H1 (cell line): ENCODE measurements around the gene SPTY2D1. TPM values are rescaled to one million over a fixed set of nuclear protein-coding genes. Genes with fewer than 3 reads are reported as not detected.

Source experiments
- CTCF ChIA-PET: fragments of 300-600 bp; sonication (Branson Sonifier 250); formaldehyde crosslinking; loops from one replicate; lab custom pipeline; 2021; ENCODE audit not compliant: partially characterized antibody; lab: Charles Lee
- POLR2A ChIA-PET: fragments of 300-600 bp; sonication (Branson Sonifier 250); formaldehyde crosslinking; loops from one replicate; lab custom pipeline; 2021; ENCODE audit warnings: inconsistent platforms; ENCODE audit not compliant: partially characterized antibody; lab: Charles Lee
- DNase-seq, 2 experiments: peaks; one replicate each; pipeline versions ENCODE4 v3.0.0 to v3.0.0-alpha.2; 2010 to 2022; ENCODE audit warnings: low spot score in 2 of 2, low read depth in 1 of 2, mixed read lengths in 1 of 2
- FAIRE-seq: peaks from 2 replicates; lab custom pipeline; 2011; peaks lifted over from hg19 to GRCh38; lab: Jason Lieb, UNC
- H2AFZ ChIP-seq: 2 replicates; pipeline ENCODE4 v1.8.1; 2012; ENCODE audit warnings: low read length, inconsistent platforms
- H2AK5ac ChIP-seq: 2 replicates; pipeline ENCODE4 v1.6.1; 2013; ENCODE audit warnings: low read depth, low read length
- H2BK120ac ChIP-seq: replicated peaks from 2 replicates; pipeline ENCODE3; 2013; ENCODE audit warnings: low read depth, low read length, inconsistent platforms
- H2BK12ac ChIP-seq: 2 replicates; pipeline ENCODE4 v1.6.1; 2013; ENCODE audit warnings: low read depth, low read length
- H2BK15ac ChIP-seq: 2 replicates; pipeline ENCODE4 v1.6.1; 2013; ENCODE audit warnings: low read length
- H2BK20ac ChIP-seq: 2 replicates; pipeline ENCODE4 v1.6.1; 2013; ENCODE audit warnings: low read length
- H2BK5ac ChIP-seq: 2 replicates; pipeline ENCODE4 v1.6.1; 2013; ENCODE audit warnings: low read depth, low read length
- H3K14ac ChIP-seq: 2 replicates; pipeline ENCODE4 v1.6.1; 2013; ENCODE audit warnings: inconsistent platforms; ENCODE audit not compliant: insufficient read length
- H3K18ac ChIP-seq: 2 replicates; pipeline ENCODE4 v1.6.1; 2013; ENCODE audit warnings: low read length; ENCODE audit errors: extremely low read depth
- H3K23ac ChIP-seq: 2 replicates; pipeline ENCODE4 v1.6.1; 2013; ENCODE audit warnings: inconsistent platforms; ENCODE audit not compliant: insufficient read length
- H3K23me2 ChIP-seq: 2 replicates; pipeline ENCODE4 v1.6.1; 2013; ENCODE audit warnings: low read depth, low read length
- H3K27ac ChIP-seq: 2 replicates; pipeline ENCODE4 v1.6.1; 2011; ENCODE audit warnings: low read depth, low read length, inconsistent platforms
- H3K27me3 ChIP-seq, 4 experiments: replicated peaks in 1 of 4; 1 replicate in 1 of 4; 2 replicates in 3 of 4; pipeline versions ENCODE4 v1.6.1 to v1.8.1; 2011 to 2013; ENCODE audit warnings: low read length in 3 of 4, mild to moderate bottlenecking in 3 of 4, inconsistent platforms in 2 of 4, mixed read lengths in 2 of 4, moderate library complexity in 1 of 4; ENCODE audit not compliant: control insufficient read depth in 3 of 4, insufficient read depth in 3 of 4; ENCODE audit errors: extremely low read depth in 1 of 4
- H3K36me3 ChIP-seq, 4 experiments: 2 replicates each; pipeline versions ENCODE4 v1.6.1 to v1.8.1; 2011 to 2013; ENCODE audit warnings: mild to moderate bottlenecking in 4 of 4, low read length in 3 of 4, moderate library complexity in 2 of 4, control low read depth in 1 of 4, inconsistent platforms in 1 of 4; ENCODE audit not compliant: insufficient read depth in 4 of 4, control insufficient read depth in 2 of 4
- H3K4ac ChIP-seq: replicated peaks from 2 replicates; pipeline ENCODE3; 2013; ENCODE audit warnings: low read length, low read depth, mixed read lengths, inconsistent platforms; ENCODE audit not compliant: insufficient read length
- H3K4me1 ChIP-seq, 4 experiments: replicated peaks in 1 of 4; 1 replicate in 1 of 4; 2 replicates in 3 of 4; pipeline versions ENCODE4 v1.6.1 to v1.8.1; 2011 to 2013; ENCODE audit warnings: low read length in 3 of 4, inconsistent platforms in 2 of 4, mixed read lengths in 1 of 4; ENCODE audit not compliant: insufficient read depth in 4 of 4, control insufficient read depth in 3 of 4
- H3K4me2 ChIP-seq, 2 experiments: 2 replicates each; pipeline versions ENCODE4 v1.6.1 to v1.8.1; 2011 to 2013; ENCODE audit warnings: low read depth in 2 of 2, low read length in 2 of 2, control low read depth in 1 of 2, inconsistent platforms in 1 of 2, mild to moderate bottlenecking in 1 of 2; ENCODE audit not compliant: insufficient read depth in 1 of 2
- H3K4me3 ChIP-seq, 4 experiments: fragments of 200-600, 300-600 bp in 1 of 4; sonication (generic), shearing (Covaris generic), sonication (Bioruptor Twin) in 1 of 4; 2 replicates each; pipeline versions ENCODE4 v1.5.1 to v1.8.1; 2011 to 2016; ENCODE audit warnings: low read length in 4 of 4, low read depth in 3 of 4, control low read depth in 2 of 4, inconsistent platforms in 2 of 4, mild to moderate bottlenecking in 2 of 4, mixed read lengths in 1 of 4, moderate library complexity in 1 of 4; ENCODE audit not compliant: insufficient read depth in 2 of 4; ENCODE audit errors: extremely low read depth in 1 of 4
- H3K56ac ChIP-seq: replicated peaks from 2 replicates; pipeline ENCODE3; 2013; ENCODE audit warnings: low read depth, mild to moderate bottlenecking, mixed read lengths, low read length, inconsistent platforms; ENCODE audit not compliant: insufficient read length
- H3K79me1 ChIP-seq: 2 replicates; pipeline ENCODE4 v1.6.1; 2013; ENCODE audit warnings: low read depth, low read length, control low read depth
- H3K79me2 ChIP-seq, 2 experiments: 2 replicates each; pipeline versions ENCODE4 v1.6.1 to v1.8.1; 2012 to 2013; ENCODE audit warnings: low read length in 2 of 2, mild to moderate bottlenecking in 2 of 2, inconsistent platforms in 1 of 2; ENCODE audit not compliant: insufficient read depth in 2 of 2, control insufficient read depth in 1 of 2
- H3K9ac ChIP-seq, 4 experiments: replicated peaks in 1 of 4; 1 replicate in 1 of 4; 2 replicates in 3 of 4; pipeline versions ENCODE4 v1.6.1 to v1.8.1; 2011 to 2013; ENCODE audit warnings: low read depth in 3 of 4, low read length in 3 of 4, control low read depth in 2 of 4, mild to moderate bottlenecking in 2 of 4, moderate library complexity in 2 of 4, inconsistent platforms in 1 of 4; ENCODE audit errors: extremely low read depth in 1 of 4
- H3K9me3 ChIP-seq, 2 experiments: 2 replicates each; pipeline versions ENCODE4 v1.6.1 to v1.8.1; 2012 to 2013; ENCODE audit warnings: mild to moderate bottlenecking in 2 of 2, moderate library complexity in 2 of 2, control low read depth in 1 of 2, inconsistent platforms in 1 of 2, low read depth in 1 of 2, low read length in 1 of 2, mixed read lengths in 1 of 2; ENCODE audit not compliant: insufficient read depth in 2 of 2
- H4K20me1 ChIP-seq, 2 experiments: replicated peaks in 1 of 2; 2 replicates each; pipeline versions ENCODE3 to v1.8.1; 2011 to 2013; ENCODE audit warnings: inconsistent platforms in 2 of 2, low read length in 2 of 2, mild to moderate bottlenecking in 1 of 2; ENCODE audit not compliant: insufficient read depth in 2 of 2, control insufficient read depth in 1 of 2
- H4K5ac ChIP-seq: 2 replicates; pipeline ENCODE4 v1.6.1; 2013; ENCODE audit warnings: low read length, low read depth, mixed read lengths, inconsistent platforms; ENCODE audit not compliant: insufficient read length
- H4K8ac ChIP-seq: 2 replicates; pipeline ENCODE4 v1.8.0; 2013; ENCODE audit warnings: mild to moderate bottlenecking, moderate library complexity, low read length, inconsistent platforms; ENCODE audit not compliant: insufficient read depth; ENCODE audit errors: extremely low read depth
- H4K91ac ChIP-seq: replicated peaks from 2 replicates; pipeline ENCODE3; 2013; ENCODE audit warnings: low read length, mixed read lengths, inconsistent platforms; ENCODE audit not compliant: insufficient read length
- CEBPB ChIP-seq: IDR thresholded peaks from 2 replicates; pipeline ENCODE4 v1.6.1; 2012; ENCODE audit warnings: low read depth, low read length
- CREB1 ChIP-seq: IDR thresholded peaks from 2 replicates; pipeline ENCODE4 v1.6.1; 2012; ENCODE audit warnings: inconsistent platforms
- EP300 ChIP-seq, 2 experiments: IDR thresholded peaks; 1 replicate in 1 of 2; 2 replicates in 1 of 2; pipeline ENCODE4 v1.6.1; 2011 to 2012; ENCODE audit warnings: low read depth in 2 of 2, low read length in 2 of 2, mild to moderate bottlenecking in 2 of 2, borderline replicate concordance in 1 of 2, inconsistent platforms in 1 of 2, moderate library complexity in 1 of 2
- GTF2F1 ChIP-seq: IDR thresholded peaks from 2 replicates; pipeline ENCODE4 v1.6.1; 2012; ENCODE audit warnings: low read depth, low read length, improper control_type of control experiment, borderline replicate concordance
- NANOG ChIP-seq: IDR thresholded peaks from 2 replicates; pipeline ENCODE4 v1.6.1; 2011; ENCODE audit warnings: low read length, low read depth, mild to moderate bottlenecking, inconsistent platforms; ENCODE audit not compliant: insufficient read depth, poor library complexity, severe bottlenecking
- RFX5 ChIP-seq: IDR thresholded peaks from 2 replicates; pipeline ENCODE4 v1.6.1; 2011; ENCODE audit warnings: low read depth, low read length, improper control_type of control experiment, borderline replicate concordance
- SP2 ChIP-seq: IDR thresholded peaks from 2 replicates; pipeline ENCODE4 v1.6.1; 2012; ENCODE audit warnings: mild to moderate bottlenecking, low read length, inconsistent platforms
- SP4 ChIP-seq: IDR thresholded peaks from 2 replicates; pipeline ENCODE4 v1.6.1; 2012; ENCODE audit warnings: low read length, inconsistent platforms
- SUZ12 ChIP-seq: fragments of 200-600 bp; sonication (generic); IDR thresholded peaks from 2 replicates; pipeline ENCODE4 v1.6.1; 2012; ENCODE audit warnings: mild to moderate bottlenecking, inconsistent platforms, low read length, moderate library complexity, mixed read lengths
- WGBS, 2 experiments: shearing (Covaris generic) in 1 of 2; methylation state at CpG; one replicate each; pipeline versions ENCODE4 v1.1.6 to v1.1.7; 2013 to 2015; ENCODE audit warnings: low lambda C conversion rate in 2 of 2, mixed read lengths in 2 of 2, inconsistent platforms in 1 of 2, low coverage in 1 of 2, missing lambda C conversion rate in 1 of 2; ENCODE audit not compliant: insufficient replicate concordance in 2 of 2, insufficient coverage in 1 of 2, insufficient read length in 1 of 2; ENCODE audit errors: extremely low coverage in 1 of 2, missing lambda C conversion rate in 1 of 2; 5-methylcytosine and 5-hydroxymethylcytosine counted together
- polyA plus RNA-seq, 7 experiments: library from polyadenylated mRNA; depleted of rRNA in 3 of 7; stranded (reverse) in 5 of 7; unstranded in 2 of 7; fragments of >200 nt in 5 of 7; fragments of 200-250 nt in 2 of 7; gene quantifications; 1 replicate in 5 of 7; 2 replicates in 1 of 7; 4 replicates in 1 of 7; pipeline versions ENCODE4 v1.2.1 to v1.2.3, GENCODE V29; 2011 to 2013; ENCODE audit warnings: missing spikeins in 2 of 7, mixed read lengths in 2 of 7
- total RNA-seq: library from RNA; stranded (reverse); fragmentation: NEBNext Ultra II Directional; extraction: Animal tissue kit (Norgen Biotek cat#: 25700); gene quantifications from 2 replicates; pipeline ENCODE4 v1.2.1, GENCODE V29; 2021
- TF ChIP-seq, protein P1 (sequence below): IDR thresholded peaks from 2 replicates; pipeline ENCODE4 v1.6.1; 2012; ENCODE audit warnings: inconsistent platforms
- TF ChIP-seq, protein P2 (sequence below), 3 experiments: IDR thresholded peaks; 1 replicate in 2 of 3; 2 replicates in 1 of 3; pipeline versions ENCODE4 v1.5.1 to v1.6.1; 2011; ENCODE audit warnings: low read length in 3 of 3, mild to moderate bottlenecking in 3 of 3, inconsistent platforms in 2 of 3, low read depth in 1 of 3, moderate library complexity in 1 of 3; ENCODE audit not compliant: insufficient read depth in 1 of 3; ENCODE audit errors: control extremely low read depth in 1 of 3

Gene SPTY2D1
- total and polyA plus RNA-seq, 2 of the 8 experiments (the other 6 are each of a cell fraction or from before 2014, with no cell fraction given) = 4.9 to 17.6 TPM

DNA sequence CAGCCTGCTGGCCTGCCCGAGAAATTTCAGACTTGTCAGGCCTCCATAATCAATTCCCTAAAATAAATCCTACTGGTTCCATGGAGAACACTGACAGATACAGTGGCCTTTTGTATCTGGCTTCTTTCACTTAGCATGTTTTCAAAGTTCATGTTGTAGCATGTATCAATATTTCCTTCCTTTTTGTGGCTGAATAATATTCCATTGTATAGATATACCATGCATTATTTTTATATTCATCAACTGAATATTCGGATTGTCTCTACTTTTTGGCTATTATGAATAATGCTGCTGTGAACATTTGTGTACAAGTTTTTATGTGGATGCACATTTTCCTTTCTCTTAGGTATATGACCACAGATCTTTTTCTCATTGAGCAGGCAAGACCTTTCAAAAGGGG lies 10.4 kb downstream of the SPTY2D1 start:
- POLR2A ChIA-PET = no interaction called here
- CTCF ChIA-PET = interaction anchor here (0.9 kb wide), 2 partner anchors 28 to 34 kb away, joined by 3 read pairs; no protein-coding TSS in a partner anchor
- H2AK5ac ChIP-seq = no peak overlapping the region
- H3K56ac ChIP-seq = no peak overlapping the region
- H3K9ac ChIP-seq = no peak overlapping the region
- H4K8ac ChIP-seq = no peak overlapping the region
- H3K4ac ChIP-seq = no peak overlapping the region
- H3K4me2 ChIP-seq = no peak overlapping the region
- no peak overlapping the region for H2BK120ac ChIP-seq
- H3K27me3 ChIP-seq = no peaks in the 10 kb centered on the region
- no peak overlapping the region for H3K14ac ChIP-seq
- no peak overlapping the region for H2BK12ac ChIP-seq
- H3K4me3 ChIP-seq = no peak overlapping the region
- peaks cover 8 to 80% of the 10 kb centered on the region in 2 experiments; a peak in 3 of 4 replicates for H3K79me2 ChIP-seq
- no peaks in the 10 kb centered on the region for H3K9me3 ChIP-seq
- whole genome bisulfite sequencing, 2 experiments = 94% methylated on average over 2 of the region's 2 CpGs; no CpG with 5 or more reads in 1 of the 2 experiments
- H4K5ac ChIP-seq = no peak overlapping the region
- H3K4me1 ChIP-seq = no peaks in the 10 kb centered on the region
- DNase-seq (no peak), FAIRE-seq (no peak)
- H2AFZ ChIP-seq = no peak overlapping the region
- no peak overlapping the region for H3K23ac ChIP-seq
- peaks cover 8% of the 10 kb centered on the region; the same call in 1 of the 2 replicates for H3K79me1 ChIP-seq
- H2BK15ac ChIP-seq = no peak overlapping the region
- no peaks in the 10 kb centered on the region for H3K36me3 ChIP-seq
- no peak overlapping the region for H2BK20ac ChIP-seq
- no peak overlapping the region for H3K27ac ChIP-seq
- H2BK5ac ChIP-seq = no peak overlapping the region
- no peaks in the 10 kb centered on the region for H3K23me2 ChIP-seq
- H4K20me1 ChIP-seq = peaks cover 1 to 3% of the 10 kb centered on the region in 2 experiments
- H3K18ac ChIP-seq = no peak overlapping the region
- no peak overlapping the region for H4K91ac ChIP-seq
- TF ChIP-seq, protein P1, sequence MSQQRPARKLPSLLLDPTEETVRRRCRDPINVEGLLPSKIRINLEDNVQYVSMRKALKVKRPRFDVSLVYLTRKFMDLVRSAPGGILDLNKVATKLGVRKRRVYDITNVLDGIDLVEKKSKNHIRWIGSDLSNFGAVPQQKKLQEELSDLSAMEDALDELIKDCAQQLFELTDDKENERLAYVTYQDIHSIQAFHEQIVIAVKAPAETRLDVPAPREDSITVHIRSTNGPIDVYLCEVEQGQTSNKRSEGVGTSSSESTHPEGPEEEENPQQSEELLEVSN = no peak
- TF ChIP-seq GTF2F1 = no peak
- TF ChIP-seq NANOG = no peak
- TF ChIP-seq RFX5 = no peak
- TF ChIP-seq SUZ12 = no peak
- TF ChIP-seq SP4 = no peak
- TF ChIP-seq CREB1 = no peak
- no peak for TF ChIP-seq CEBPB
- no peak for TF ChIP-seq SP2
- TF ChIP-seq EP300 (IDR thresholded peaks at IDR 0.05; ENCODE audit: borderline replicate concordance in 1 of 2, low read depth in 2 of 2, low read length in 2 of 2) = no peak
- TF ChIP-seq, protein P2, sequence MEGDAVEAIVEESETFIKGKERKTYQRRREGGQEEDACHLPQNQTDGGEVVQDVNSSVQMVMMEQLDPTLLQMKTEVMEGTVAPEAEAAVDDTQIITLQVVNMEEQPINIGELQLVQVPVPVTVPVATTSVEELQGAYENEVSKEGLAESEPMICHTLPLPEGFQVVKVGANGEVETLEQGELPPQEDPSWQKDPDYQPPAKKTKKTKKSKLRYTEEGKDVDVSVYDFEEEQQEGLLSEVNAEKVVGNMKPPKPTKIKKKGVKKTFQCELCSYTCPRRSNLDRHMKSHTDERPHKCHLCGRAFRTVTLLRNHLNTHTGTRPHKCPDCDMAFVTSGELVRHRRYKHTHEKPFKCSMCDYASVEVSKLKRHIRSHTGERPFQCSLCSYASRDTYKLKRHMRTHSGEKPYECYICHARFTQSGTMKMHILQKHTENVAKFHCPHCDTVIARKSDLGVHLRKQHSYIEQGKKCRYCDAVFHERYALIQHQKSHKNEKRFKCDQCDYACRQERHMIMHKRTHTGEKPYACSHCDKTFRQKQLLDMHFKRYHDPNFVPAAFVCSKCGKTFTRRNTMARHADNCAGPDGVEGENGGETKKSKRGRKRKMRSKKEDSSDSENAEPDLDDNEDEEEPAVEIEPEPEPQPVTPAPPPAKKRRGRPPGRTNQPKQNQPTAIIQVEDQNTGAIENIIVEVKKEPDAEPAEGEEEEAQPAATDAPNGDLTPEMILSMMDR (IDR thresholded peaks at IDR 0.05; ENCODE audit: control extremely low read depth in 1 of 3, insufficient read depth in 1 of 3, low read depth in 1 of 3, low read length in 3 of 3) = no peak
